Measurements from ENCODE around the gene MAP3K12.

- peak; percentile 88 to 97 (median 92) for TF ChIP-seq CTCF (IDR thresholded peaks at IDR 0.05)
- no peak for TF ChIP-seq POLR2A (IDR thresholded peaks at IDR 0.05; ENCODE audit: low read depth)
Observed at GRCh38 chr12:53508534-53509170, 9.4 kb upstream of the MAP3K12 start.
